Measurements from ENCODE around the gene RPL10. TPM values are rescaled to one million over a fixed set of nuclear protein-coding genes. Genes with fewer than 3 reads are reported as not detected.
A peak's percentile ranks its signal among the peaks of the same experiment; 100 is the strongest.

The RPL10 gene
- total RNA-seq, 1 experiment from 2014 or later = 3,447 TPM

DNA sequence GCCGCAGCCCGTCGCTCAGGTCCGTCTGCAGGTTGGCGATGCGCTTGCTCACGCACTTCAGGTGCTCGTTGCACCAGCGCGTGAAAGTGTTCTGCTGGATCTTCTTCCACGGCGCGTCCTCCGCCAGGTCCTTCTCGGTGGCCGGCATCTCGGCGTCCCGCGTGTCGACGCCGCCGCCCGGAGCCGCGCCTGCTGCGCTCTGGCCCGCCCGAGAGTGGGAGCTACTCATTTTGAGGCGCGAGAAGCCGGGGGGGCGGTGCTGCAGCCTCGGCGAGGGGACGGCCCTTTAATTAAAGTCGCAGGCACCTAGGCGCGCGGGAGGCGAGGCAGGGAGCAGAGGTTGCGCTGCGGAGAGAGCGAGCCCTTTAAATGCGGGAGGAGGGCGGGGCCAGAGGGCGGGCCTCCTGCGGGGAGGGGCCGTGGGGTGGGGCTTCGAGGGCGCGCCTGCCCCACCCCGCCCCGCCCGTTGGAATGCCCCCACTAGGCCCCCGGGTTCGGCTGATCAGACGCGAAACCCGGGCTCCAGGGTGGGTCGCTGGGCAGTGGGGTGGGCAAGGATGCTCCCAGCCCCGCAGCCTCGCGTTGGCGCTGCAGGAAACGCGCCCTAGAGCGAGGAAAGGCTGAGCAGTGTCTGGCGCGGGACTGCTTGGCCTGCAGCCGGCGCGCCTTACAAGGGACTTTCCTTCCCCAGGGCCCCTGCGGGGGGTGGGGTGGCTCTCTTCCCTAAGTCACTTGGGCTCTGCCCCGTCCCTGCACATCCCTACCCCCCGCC lies 27.0 kb upstream of the RPL10 start:
- Histone ChIP-seq H3K9me2 (ENCODE audit: insufficient read depth) (no peaks in the 10 kb centered on the region), H4K20me1 (ENCODE audit: insufficient read depth) (no peaks in the 10 kb centered on the region), H3K36me3 (ENCODE audit: low read depth) (no peaks in the 10 kb centered on the region), H3K9me3 (ENCODE audit: insufficient read depth, low read depth) (no peaks in the 10 kb centered on the region), H3K4me1 (replicated peaks; ENCODE audit: insufficient read depth) (no peaks in the 10 kb centered on the region; the same call in 1 of the 2 replicates), H3K27me3 (ENCODE audit: insufficient read depth, low read depth) (no peaks in the 10 kb centered on the region), H2AFZ (no peak overlapping the region), H3K27ac (no peak overlapping the region), H3F3A (ENCODE audit: insufficient read depth, low read depth) (no peaks in the 10 kb centered on the region), H3K4me3 (peak overlapping the region; percentile 60; the same call in 1 of the 2 replicates), H3K79me2 (ENCODE audit: low read depth) (peaks cover 35% of the 10 kb centered on the region), H3K4me2 (peak overlapping the region; percentile 28; the same call in 1 of the 2 replicates)
- ChIA-PET CTCF (interaction anchor here (0.6 to 0.7 kb wide), 3 partner anchors 88 to 433 kb away, joined by 3 to 20 read pairs (median 15); no protein-coding TSS in a partner anchor), POLR2A (ENCODE audit: unreplicated experiment) (interaction anchor here (0.5 to 1.0 kb wide), 16 partner anchors 12 to 664 kb away, joined by 3 to 27 read pairs (median 8); partner anchors contain the start of genes IKBKG and SLC10A3)
- DNase-seq = peak; percentile 75 to 98
- intact Hi-C loops (cut with micrococcal nuclease; ENCODE audit: unreplicated experiment) = loop anchor here (1.0 to 10.0 kb wide), 6 partner anchors 38 to 1429 kb away; partner anchors contain the start of genes DKC1, DNASE1L1, F8 and FUNDC2
- no TSS peak for BruUV-seq (replicated peaks)
- TF ChIP-seq EZH2 (IDR thresholded peaks at IDR 0.05; ENCODE audit: low read depth) (no peak), CTCF (conservative IDR thresholded peaks at IDR 0.05) (no peak)

- no peak overlapping the region for H2AFZ ChIP-seq
- H3K36me3 ChIP-seq (ENCODE audit: low read depth) = no peaks in the 10 kb centered on the region
- H3K27me3 ChIP-seq (ENCODE audit: insufficient read depth, low read depth) = no peaks in the 10 kb centered on the region
- CTCF ChIA-PET = no interaction called here
- H3K4me1 ChIP-seq (replicated peaks; ENCODE audit: insufficient read depth) = no peaks in the 10 kb centered on the region; the same call in 1 of the 2 replicates
- no peaks in the 10 kb centered on the region for H3F3A ChIP-seq (ENCODE audit: insufficient read depth, low read depth)
- no peak for DNase-seq
- TSS peak; percentile 6 for BruUV-seq (replicated peaks)
- POLR2A ChIA-PET (ENCODE audit: unreplicated experiment) = no interaction called here
- no peaks in the 10 kb centered on the region for H4K20me1 ChIP-seq (ENCODE audit: insufficient read depth)
- H3K27ac ChIP-seq = no peak overlapping the region
- peak overlapping the region; percentile 28; the same call in 1 of the 2 replicates for H3K4me2 ChIP-seq
- TF ChIP-seq EZH2 (IDR thresholded peaks at IDR 0.05; ENCODE audit: low read depth) = no peak
- no peaks in the 10 kb centered on the region for H3K9me2 ChIP-seq (ENCODE audit: insufficient read depth)
- peaks cover 31% of the 10 kb centered on the region for H3K79me2 ChIP-seq (ENCODE audit: low read depth)
- no peak overlapping the region for H3K4me3 ChIP-seq
- H3K9me3 ChIP-seq (ENCODE audit: insufficient read depth, low read depth) = no peaks in the 10 kb centered on the region
- intact Hi-C loops (cut with micrococcal nuclease; ENCODE audit: unreplicated experiment) = loop anchor here (1.0 to 10.0 kb wide), 7 partner anchors 37 to 1430 kb away; partner anchors contain the start of genes DKC1, DNASE1L1, F8 and FUNDC2
Measured at GRCh38 chrX:154371789-154372300, 26.3 kb upstream of the RPL10 start.

DNA sequence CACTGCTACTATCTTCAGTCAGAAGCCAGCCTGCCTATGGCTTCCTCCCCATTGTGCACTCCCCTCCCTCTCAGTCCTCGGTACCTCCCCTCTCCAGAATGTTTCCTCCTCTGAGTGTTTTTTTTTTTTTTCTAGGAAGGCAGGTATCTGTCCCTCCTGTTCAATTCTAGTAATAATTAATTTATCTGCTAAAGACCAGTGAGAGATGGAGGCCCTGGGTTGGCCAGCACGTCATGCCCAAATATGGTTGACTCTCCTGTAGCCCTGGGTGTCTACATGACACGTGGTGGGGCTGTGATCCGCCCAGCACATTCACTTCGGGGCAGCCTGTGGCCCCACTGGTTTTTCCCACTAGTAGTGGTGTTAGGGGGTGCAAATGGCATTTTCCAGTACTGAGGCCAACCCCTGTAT lies 25.6 kb upstream of the RPL10 start:
- H3F3A ChIP-seq (ENCODE audit: insufficient read depth, low read depth) = no peaks in the 10 kb centered on the region
- H3K4me3 ChIP-seq = no peak overlapping the region
- H3K9me3 ChIP-seq (ENCODE audit: insufficient read depth, low read depth) = no peaks in the 10 kb centered on the region
- H3K9me2 ChIP-seq (ENCODE audit: insufficient read depth) = no peaks in the 10 kb centered on the region
- H3K79me2 ChIP-seq (ENCODE audit: low read depth) = peaks cover 24% of the 10 kb centered on the region
- no peaks in the 10 kb centered on the region for H3K36me3 ChIP-seq (ENCODE audit: low read depth)
- no peak overlapping the region for H3K27ac ChIP-seq
- no TSS peak for BruUV-seq (replicated peaks)
- no peak for TF ChIP-seq EZH2 (IDR thresholded peaks at IDR 0.05; ENCODE audit: low read depth)
- no peak for TF ChIP-seq CTCF (conservative IDR thresholded peaks at IDR 0.05)
- H2AFZ ChIP-seq = no peak overlapping the region
- no peaks in the 10 kb centered on the region; the same call in 1 of the 2 replicates for H3K4me1 ChIP-seq (replicated peaks; ENCODE audit: insufficient read depth)
- POLR2A ChIA-PET (ENCODE audit: unreplicated experiment) = interaction anchor here (0.6 to 1.3 kb wide), 4 partner anchors 127 to 254 kb away, joined by 3 to 6 read pairs (median 4); no protein-coding TSS in a partner anchor
- CTCF ChIA-PET = interaction anchor here (0.7 to 2.4 kb wide), 9 partner anchors 11 to 173 kb away, joined by 3 to 14 read pairs (median 9); partner anchors contain the start of genes PLXNA3 and RPL10
- H4K20me1 ChIP-seq (ENCODE audit: insufficient read depth) = no peaks in the 10 kb centered on the region
- intact Hi-C loops (cut with micrococcal nuclease; ENCODE audit: unreplicated experiment) = loop anchor here (1.0 to 10.0 kb wide), 7 partner anchors 112 to 1430 kb away; partner anchors contain the start of genes DKC1, F8 and FUNDC2
- H3K4me2 ChIP-seq = no peak overlapping the region
- no peak for DNase-seq
- H3K27me3 ChIP-seq (ENCODE audit: insufficient read depth, low read depth) = no peaks in the 10 kb centered on the region
